ENCODE results near the gene KCNG3. TPM values are rescaled to one million over a fixed set of nuclear protein-coding genes. Genes with fewer than 3 reads are reported as not detected.
"Not testable (repeated sequence)": the region's sequence is repeated elsewhere in the genome, so short reads cannot be mapped to it uniquely, and the experiment has no call there.

Gene KCNG3
- total RNA-seq, 1 donor from 2014 or later: 0.79 TPM

- TF ChIP-seq CTCF (IDR thresholded peaks at IDR 0.05; ENCODE audit: insufficient read depth, low read length, poor library complexity, severe bottlenecking): no peak
- Histone ChIP-seq H3K27me3 (ENCODE audit: control insufficient read depth, insufficient read depth, low read length) (no peaks in the 10 kb centered on the region), H3K4me3 (ENCODE audit: low read depth, low read length) (no peak overlapping the region), H3K36me3 (ENCODE audit: control insufficient read depth, insufficient read depth, low read length) (no peaks in the 10 kb centered on the region)
- DNase-seq (ENCODE audit: low read depth): no peak
Observed at GRCh38 chr2:42408009-42408408, 85.8 kb downstream of the KCNG3 start.

- no peak for DNase-seq (ENCODE audit: low read depth)
- no peak for TF ChIP-seq CTCF (IDR thresholded peaks at IDR 0.05; ENCODE audit: insufficient read depth, low read length, poor library complexity, severe bottlenecking)
- no peak overlapping the region for H3K4me3 ChIP-seq (ENCODE audit: low read depth, low read length)
Observed at GRCh38 chr2:42407476-42407875, 86.3 kb downstream of the KCNG3 start.

GRCh38 chr2:42404676-42405075 lies 89.1 kb downstream of the KCNG3 start:
- TF ChIP-seq CTCF (IDR thresholded peaks at IDR 0.05; ENCODE audit: insufficient read depth, low read length, poor library complexity, severe bottlenecking): no peak

More at GRCh38 chr2:42407476-42407875, 86.3 kb downstream of the KCNG3 start:
- no peaks in the 10 kb centered on the region for H3K27me3 ChIP-seq (ENCODE audit: control insufficient read depth, insufficient read depth, low read length)
- no peaks in the 10 kb centered on the region for H3K36me3 ChIP-seq (ENCODE audit: control insufficient read depth, insufficient read depth, low read length)

GRCh38 chr2:42401773-42402172 lies 92.0 kb downstream of the KCNG3 start:
- no peak for TF ChIP-seq CTCF (IDR thresholded peaks at IDR 0.05; ENCODE audit: insufficient read depth, low read length, poor library complexity, severe bottlenecking)
- Histone ChIP-seq H3K4me3 (ENCODE audit: low read depth, low read length) (no peak overlapping the region), H3K36me3 (ENCODE audit: control insufficient read depth, insufficient read depth, low read length) (no peaks in the 10 kb centered on the region), H3K27me3 (ENCODE audit: control insufficient read depth, insufficient read depth, low read length) (no peaks in the 10 kb centered on the region)
- DNase-seq (ENCODE audit: low read depth): no peak

More at GRCh38 chr2:42404676-42405075, 89.1 kb downstream of the KCNG3 start:
- DNase-seq (ENCODE audit: low read depth): no peak
- Histone ChIP-seq H3K4me3 (ENCODE audit: low read depth, low read length) (no peak overlapping the region), H3K36me3 (ENCODE audit: control insufficient read depth, insufficient read depth, low read length) (no peaks in the 10 kb centered on the region), H3K27me3 (ENCODE audit: control insufficient read depth, insufficient read depth, low read length) (no peaks in the 10 kb centered on the region)

- H3K36me3 ChIP-seq (ENCODE audit: control insufficient read depth, insufficient read depth, low read length); DNase-seq (ENCODE audit: low read depth); H3K4me3 ChIP-seq (ENCODE audit: low read depth, low read length); H3K27me3 ChIP-seq (ENCODE audit: control insufficient read depth, insufficient read depth, low read length): not testable (repeated sequence)
Observed at GRCh38 chr2:42398052-42398451, 95.7 kb downstream of the KCNG3 start.

- not testable (repeated sequence) for H3K4me3 ChIP-seq (ENCODE audit: low read depth, low read length); H3K27me3 ChIP-seq (ENCODE audit: control insufficient read depth, insufficient read depth, low read length); DNase-seq (ENCODE audit: low read depth); H3K36me3 ChIP-seq (ENCODE audit: control insufficient read depth, insufficient read depth, low read length)
Observed at GRCh38 chr2:42393320-42393719, 100.5 kb downstream of the KCNG3 start.

- H3K27me3 ChIP-seq (ENCODE audit: control insufficient read depth, insufficient read depth, low read length): no peaks in the 10 kb centered on the region
- H3K36me3 ChIP-seq (ENCODE audit: control insufficient read depth, insufficient read depth, low read length): no peaks in the 10 kb centered on the region
- H3K4me3 ChIP-seq (ENCODE audit: low read depth, low read length): no peak overlapping the region
- no peak for DNase-seq (ENCODE audit: low read depth)
- no peak for TF ChIP-seq CTCF (IDR thresholded peaks at IDR 0.05; ENCODE audit: insufficient read depth, low read length, poor library complexity, severe bottlenecking)
Observed at GRCh38 chr2:42392191-42392590, 101.6 kb downstream of the KCNG3 start.

All from kidney epithelial cell (primary cell).